Neural crest cell (in vitro differentiated cells): ENCODE measurements around the gene MGMT. TPM values are rescaled to one million over a fixed set of nuclear protein-coding genes. Genes with fewer than 3 reads are reported as not detected.

Source experiments
- DNase-seq: peaks from one replicate; pipeline ENCODE4 v3.0.0; 2021; ENCODE audit warnings: low read depth, mixed read lengths, low spot score
- H3K27ac Mint-ChIP-seq: one replicate; pipeline ENCODE4 v1.8.0; 2021; ENCODE audit warnings: mild to moderate bottlenecking, mixed read lengths; ENCODE audit not compliant: unreplicated experiment
- H3K27me3 Mint-ChIP-seq: 2 replicates; pipeline ENCODE4 v1.8.0; 2021; ENCODE audit warnings: low read depth, mild to moderate bottlenecking, mixed read lengths
- H3K36me3 Mint-ChIP-seq: 2 replicates; pipeline ENCODE4 v1.8.0; 2021; ENCODE audit warnings: low read depth, mild to moderate bottlenecking, mixed read lengths
- H3K4me1 Mint-ChIP-seq: 2 replicates; pipeline ENCODE4 v1.8.0; 2021; ENCODE audit warnings: mixed read lengths
- H3K4me3 Mint-ChIP-seq: one replicate; pipeline ENCODE4 v1.8.0; 2021; ENCODE audit warnings: mild to moderate bottlenecking, mixed read lengths
- H3K9me3 Mint-ChIP-seq: 2 replicates; pipeline ENCODE4 v1.8.0; 2021; ENCODE audit warnings: mixed read lengths
- total RNA-seq: library from RNA; stranded (reverse); gene quantifications from 2 replicates; pipeline ENCODE4 v1.2.1, GENCODE V29; 2021
- TF ChIP-seq, protein P1 (sequence below): fragments of 200-600 bp; sonication (generic); conservative IDR thresholded peaks from 2 replicates; pipeline ENCODE4 v1.5.0; 2021; ENCODE audit warnings: antibody characterized with exemption, mild to moderate bottlenecking

Gene MGMT
- total RNA-seq, 1 donor from 2014 or later: 15.8 TPM

DNA sequence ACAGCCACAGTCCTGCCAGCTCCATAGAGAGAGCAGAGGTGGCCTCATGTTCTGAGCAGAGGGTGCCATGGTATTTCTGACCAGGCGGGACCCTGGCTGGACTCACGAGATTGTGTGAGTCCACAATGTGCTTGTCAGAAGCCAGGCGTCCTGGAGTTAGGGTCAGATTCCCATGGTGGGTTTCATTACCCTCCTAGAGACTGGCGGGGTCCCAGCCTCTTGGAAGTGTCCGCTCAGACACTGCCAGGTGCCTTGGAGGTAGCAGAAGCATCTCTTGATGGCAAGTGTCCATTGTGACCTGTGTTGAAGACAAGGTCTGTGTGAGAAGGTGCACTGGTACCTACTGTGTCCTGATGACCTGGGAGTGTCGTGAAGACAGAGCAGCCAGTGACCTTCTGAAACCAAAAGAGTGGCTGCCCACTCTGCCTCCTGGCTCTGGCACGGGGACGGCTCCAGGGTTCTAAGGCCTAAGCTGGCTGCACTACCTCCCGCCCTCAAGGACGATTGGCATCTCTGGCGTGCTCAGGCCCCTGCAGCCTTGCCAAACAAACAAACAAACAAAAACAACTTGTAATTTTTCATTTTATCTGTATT lies 56.8 kb downstream of the MGMT start:
- TF ChIP-seq, protein P1, sequence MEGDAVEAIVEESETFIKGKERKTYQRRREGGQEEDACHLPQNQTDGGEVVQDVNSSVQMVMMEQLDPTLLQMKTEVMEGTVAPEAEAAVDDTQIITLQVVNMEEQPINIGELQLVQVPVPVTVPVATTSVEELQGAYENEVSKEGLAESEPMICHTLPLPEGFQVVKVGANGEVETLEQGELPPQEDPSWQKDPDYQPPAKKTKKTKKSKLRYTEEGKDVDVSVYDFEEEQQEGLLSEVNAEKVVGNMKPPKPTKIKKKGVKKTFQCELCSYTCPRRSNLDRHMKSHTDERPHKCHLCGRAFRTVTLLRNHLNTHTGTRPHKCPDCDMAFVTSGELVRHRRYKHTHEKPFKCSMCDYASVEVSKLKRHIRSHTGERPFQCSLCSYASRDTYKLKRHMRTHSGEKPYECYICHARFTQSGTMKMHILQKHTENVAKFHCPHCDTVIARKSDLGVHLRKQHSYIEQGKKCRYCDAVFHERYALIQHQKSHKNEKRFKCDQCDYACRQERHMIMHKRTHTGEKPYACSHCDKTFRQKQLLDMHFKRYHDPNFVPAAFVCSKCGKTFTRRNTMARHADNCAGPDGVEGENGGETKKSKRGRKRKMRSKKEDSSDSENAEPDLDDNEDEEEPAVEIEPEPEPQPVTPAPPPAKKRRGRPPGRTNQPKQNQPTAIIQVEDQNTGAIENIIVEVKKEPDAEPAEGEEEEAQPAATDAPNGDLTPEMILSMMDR: no peak
- DNase-seq: no peak
- H3K27me3 Mint-ChIP-seq: no peaks in the 10 kb centered on the region
- H3K4me3 Mint-ChIP-seq: no peak overlapping the region
- no peak overlapping the region for H3K27ac Mint-ChIP-seq
- H3K9me3 Mint-ChIP-seq: no peaks in the 10 kb centered on the region
- H3K36me3 Mint-ChIP-seq: peaks cover 4% of the 10 kb centered on the region
- no peaks in the 10 kb centered on the region for H3K4me1 Mint-ChIP-seq

DNA sequence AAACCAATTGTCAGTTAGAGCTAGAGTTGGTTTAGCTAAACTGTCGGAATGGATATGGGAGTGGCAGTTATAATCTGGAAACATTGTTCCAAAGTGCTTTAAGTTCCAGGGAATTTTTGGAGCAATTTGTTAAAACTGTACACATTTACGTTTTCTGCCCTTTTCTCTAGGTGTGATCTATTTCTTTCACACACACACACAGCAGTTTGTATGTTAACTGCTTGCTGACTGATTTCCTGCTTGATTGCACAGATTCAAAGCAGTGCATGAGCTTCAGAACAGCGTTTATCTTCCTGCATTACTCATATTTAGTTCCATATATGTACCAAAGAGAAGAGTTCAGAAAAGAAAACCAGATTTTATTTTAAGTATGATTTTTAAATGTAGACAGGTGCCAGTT lies 57.9 kb downstream of the MGMT start:
- Mint-ChIP-seq H3K4me1 (no peaks in the 10 kb centered on the region), H3K27ac (no peak overlapping the region), H3K4me3 (no peak overlapping the region), H3K9me3 (no peaks in the 10 kb centered on the region), H3K36me3 (peaks cover 4% of the 10 kb centered on the region), H3K27me3 (no peaks in the 10 kb centered on the region)
- DNase-seq: no peak
- TF ChIP-seq, protein P1: no peak

DNA sequence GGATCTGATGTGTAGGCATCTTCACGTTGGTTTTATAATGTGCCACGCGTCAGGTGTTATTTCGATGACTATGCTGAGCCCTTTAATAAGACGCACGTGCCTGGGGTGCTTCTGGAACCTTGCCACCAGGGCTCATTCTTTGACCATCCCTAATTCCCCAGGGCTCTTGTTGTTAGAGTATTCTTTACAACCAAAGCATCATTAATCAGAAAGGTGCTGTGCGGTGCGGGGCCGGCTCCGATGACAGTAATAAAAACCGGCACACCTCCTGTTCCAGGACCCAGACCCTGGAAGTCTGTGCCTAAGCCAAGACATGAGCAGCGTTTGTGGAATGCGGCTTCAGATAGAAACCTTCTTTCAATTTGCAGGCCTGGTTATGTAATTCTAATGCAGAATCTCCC lies 58.4 kb downstream of the MGMT start:
- H3K27ac Mint-ChIP-seq: no peak overlapping the region
- no peaks in the 10 kb centered on the region for H3K27me3 Mint-ChIP-seq
- no peaks in the 10 kb centered on the region for H3K9me3 Mint-ChIP-seq
- H3K4me1 Mint-ChIP-seq: no peaks in the 10 kb centered on the region
- H3K4me3 Mint-ChIP-seq: no peak overlapping the region
- H3K36me3 Mint-ChIP-seq: peaks cover 4% of the 10 kb centered on the region
- no peak for DNase-seq
- TF ChIP-seq, protein P1: no peak

DNA sequence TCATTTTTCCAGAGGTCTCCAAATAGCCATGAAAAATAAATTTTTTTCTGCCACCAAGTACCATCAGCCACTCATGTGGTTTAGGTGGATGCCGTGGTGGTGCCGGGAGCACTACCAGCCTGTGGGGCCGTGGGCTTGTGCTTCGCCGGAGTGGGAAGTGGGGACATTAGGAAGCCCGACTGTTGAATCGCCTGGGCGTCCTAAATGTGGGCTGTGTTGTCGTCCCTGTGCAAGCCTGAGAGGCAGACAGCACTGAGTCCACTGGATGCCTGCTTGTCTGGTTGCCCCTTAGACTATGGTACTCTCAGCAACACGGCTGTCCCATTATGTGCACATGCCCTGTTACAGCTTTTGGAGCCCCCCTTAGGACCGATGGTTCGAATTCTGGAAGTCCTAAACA lies 59.9 kb downstream of the MGMT start:
- TF ChIP-seq, protein P1: no peak
- no peaks in the 10 kb centered on the region for H3K4me1 Mint-ChIP-seq
- no peak overlapping the region for H3K27ac Mint-ChIP-seq
- H3K36me3 Mint-ChIP-seq: peaks cover 4% of the 10 kb centered on the region
- H3K4me3 Mint-ChIP-seq: no peak overlapping the region
- DNase-seq: no peak
- no peaks in the 10 kb centered on the region for H3K27me3 Mint-ChIP-seq
- no peaks in the 10 kb centered on the region for H3K9me3 Mint-ChIP-seq

DNA sequence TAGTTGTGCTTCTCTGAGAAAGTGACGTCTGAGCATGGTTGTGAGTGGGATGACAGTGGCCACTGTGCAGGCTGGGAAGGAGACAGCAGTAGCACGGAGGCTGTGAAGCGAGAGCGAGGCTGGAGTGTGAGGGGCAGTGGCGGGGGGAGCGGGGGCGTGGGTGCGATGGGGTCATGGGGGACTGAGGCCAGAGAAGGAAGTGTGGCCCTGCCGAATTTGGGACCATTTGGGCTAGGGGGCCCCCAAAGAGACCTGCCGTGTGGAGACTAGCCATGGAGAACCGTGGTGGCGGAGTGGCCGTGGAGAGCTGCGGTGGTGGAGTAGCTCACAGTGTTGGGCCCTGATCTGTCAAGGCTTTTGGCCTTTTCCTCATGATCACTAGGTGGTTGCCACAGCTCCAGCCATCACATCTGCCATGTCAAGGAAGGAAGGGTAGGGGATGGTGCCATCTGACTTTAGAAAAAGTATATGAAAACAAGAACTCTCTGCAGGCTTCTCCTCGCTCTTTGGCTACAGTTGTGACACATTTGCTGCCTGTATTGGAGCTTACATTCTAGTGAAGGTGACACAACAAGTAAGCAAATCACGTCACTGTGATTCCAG lies 61.4 kb downstream of the MGMT start:
- no peak overlapping the region for H3K4me3 Mint-ChIP-seq
- DNase-seq: no peak
- H3K27me3 Mint-ChIP-seq: no peaks in the 10 kb centered on the region
- no peaks in the 10 kb centered on the region for H3K9me3 Mint-ChIP-seq
- no peaks in the 10 kb centered on the region for H3K4me1 Mint-ChIP-seq
- peaks cover 4% of the 10 kb centered on the region for H3K36me3 Mint-ChIP-seq
- TF ChIP-seq, protein P1: no peak
- H3K27ac Mint-ChIP-seq: no peak overlapping the region
